ENCODE results near the gene RPL11.

DNA sequence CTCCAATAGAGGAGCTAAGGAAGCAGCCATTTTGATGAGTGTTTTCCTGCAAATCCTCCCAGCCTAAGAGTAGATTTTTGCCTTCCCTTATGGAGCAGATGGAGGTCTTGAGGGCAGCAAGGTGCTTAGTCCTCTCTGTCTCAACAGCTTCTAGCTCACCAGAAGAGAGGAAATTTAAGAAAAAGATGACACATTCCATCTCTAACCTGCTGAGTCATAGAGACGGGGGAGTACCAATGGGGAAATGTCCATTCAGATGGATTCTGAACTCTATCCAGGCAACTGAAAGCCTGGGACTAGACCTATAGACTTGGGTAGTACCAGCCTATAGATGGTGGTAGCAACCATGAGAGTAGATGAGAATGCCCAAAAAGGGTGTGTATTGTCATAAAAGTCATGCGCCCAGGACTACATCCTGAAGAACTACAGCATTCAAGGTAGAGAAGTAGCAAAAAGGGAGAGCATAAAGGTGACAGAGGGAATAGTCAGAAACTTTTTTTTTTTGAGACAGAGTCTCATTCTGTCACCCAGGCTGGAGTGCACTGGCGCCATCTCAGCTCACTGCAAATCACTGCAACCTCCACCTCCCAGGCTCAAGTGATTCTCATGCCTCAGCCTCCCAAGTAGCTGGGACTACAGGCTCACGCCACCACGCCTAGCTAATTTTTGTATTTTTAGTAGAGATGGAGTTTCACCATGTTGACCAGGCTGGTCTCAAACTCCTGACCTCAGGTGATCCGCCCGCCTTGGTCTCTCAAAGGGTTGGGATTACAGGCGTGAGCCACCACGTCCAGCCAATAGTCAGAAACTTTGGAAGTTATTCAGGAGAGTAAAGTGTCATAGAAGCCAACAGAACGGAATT lies 41.0 kb downstream of the RPL11 start:
- TF ChIP-seq POLR2A (IDR thresholded peaks at IDR 0.05): no peak
- TF ChIP-seq, protein P1, sequence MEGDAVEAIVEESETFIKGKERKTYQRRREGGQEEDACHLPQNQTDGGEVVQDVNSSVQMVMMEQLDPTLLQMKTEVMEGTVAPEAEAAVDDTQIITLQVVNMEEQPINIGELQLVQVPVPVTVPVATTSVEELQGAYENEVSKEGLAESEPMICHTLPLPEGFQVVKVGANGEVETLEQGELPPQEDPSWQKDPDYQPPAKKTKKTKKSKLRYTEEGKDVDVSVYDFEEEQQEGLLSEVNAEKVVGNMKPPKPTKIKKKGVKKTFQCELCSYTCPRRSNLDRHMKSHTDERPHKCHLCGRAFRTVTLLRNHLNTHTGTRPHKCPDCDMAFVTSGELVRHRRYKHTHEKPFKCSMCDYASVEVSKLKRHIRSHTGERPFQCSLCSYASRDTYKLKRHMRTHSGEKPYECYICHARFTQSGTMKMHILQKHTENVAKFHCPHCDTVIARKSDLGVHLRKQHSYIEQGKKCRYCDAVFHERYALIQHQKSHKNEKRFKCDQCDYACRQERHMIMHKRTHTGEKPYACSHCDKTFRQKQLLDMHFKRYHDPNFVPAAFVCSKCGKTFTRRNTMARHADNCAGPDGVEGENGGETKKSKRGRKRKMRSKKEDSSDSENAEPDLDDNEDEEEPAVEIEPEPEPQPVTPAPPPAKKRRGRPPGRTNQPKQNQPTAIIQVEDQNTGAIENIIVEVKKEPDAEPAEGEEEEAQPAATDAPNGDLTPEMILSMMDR (IDR thresholded peaks at IDR 0.05): no peak

All from suprapubic skin (tissue), 3 donors.